Liver (tissue), 9 donors: ENCODE results near the gene JPT1. TPM values are rescaled to one million over a fixed set of nuclear protein-coding genes. Genes with fewer than 3 reads are reported as not detected.

Experiments used
- DNase-seq: peaks from one replicate; pipeline ENCODE4 v3.0.0-alpha.2; 2017; ENCODE audit warnings: low spot score
- H3K27ac ChIP-seq, 2 donors: one replicate each; pipeline ENCODE4 v1.7.0; 2013; ENCODE audit warnings: inconsistent platforms in 2 of 2, low read length in 2 of 2, control low read depth in 1 of 2, low read depth in 1 of 2, mild to moderate bottlenecking in 1 of 2
- H3K27me3 ChIP-seq, 4 donors: one replicate each; pipeline versions ENCODE4 v1.6.1 to v1.7.0; 2013; ENCODE audit warnings: low read length in 3 of 4, inconsistent platforms in 1 of 4, mild to moderate bottlenecking in 1 of 4, moderate library complexity in 1 of 4; ENCODE audit not compliant: control insufficient read depth in 4 of 4, insufficient read depth in 4 of 4
- H3K36me3 ChIP-seq, 4 donors: one replicate each; pipeline versions ENCODE4 v1.6.1 to v1.7.0; 2013; ENCODE audit warnings: low read length in 3 of 4, mild to moderate bottlenecking in 3 of 4, low read depth in 1 of 4, moderate library complexity in 1 of 4; ENCODE audit not compliant: control insufficient read depth in 4 of 4, insufficient read depth in 3 of 4
- H3K4me1 ChIP-seq, 4 donors: one replicate each; pipeline versions ENCODE4 v1.6.1 to v1.7.0; 2013; ENCODE audit warnings: low read length in 3 of 4, mild to moderate bottlenecking in 3 of 4, moderate library complexity in 1 of 4; ENCODE audit not compliant: control insufficient read depth in 4 of 4, insufficient read depth in 4 of 4
- H3K4me3 ChIP-seq, 3 donors: one replicate each; pipeline versions ENCODE4 v1.6.1 to v1.7.0; 2013; ENCODE audit warnings: low read length in 3 of 3, control low read depth in 1 of 3, low read depth in 1 of 3, mild to moderate bottlenecking in 1 of 3
- H3K9ac ChIP-seq, 2 donors: one replicate each; pipeline ENCODE4 v1.7.0; 2013; ENCODE audit warnings: low read length in 2 of 2, mild to moderate bottlenecking in 2 of 2, moderate library complexity in 2 of 2, control low read depth in 1 of 2, low read depth in 1 of 2
- H3K9me3 ChIP-seq, 4 donors: one replicate each; pipeline versions ENCODE4 v1.6.1 to v1.7.0; 2013; ENCODE audit warnings: low read length in 3 of 4; ENCODE audit not compliant: control insufficient read depth in 4 of 4
- ATF3 ChIP-seq: IDR thresholded peaks from 2 replicates; pipeline ENCODE4 v1.6.1; 2016; ENCODE audit warnings: antibody characterized with exemption
- EGR1 ChIP-seq, 2 donors: IDR thresholded peaks; 2 replicates each; pipeline ENCODE4 v1.6.1; 2016 to 2018; ENCODE audit warnings: antibody characterized with exemption in 2 of 2, low read depth in 2 of 2
- GABPA ChIP-seq, 2 donors: IDR thresholded peaks in 1 of 2; conservative IDR thresholded peaks in 1 of 2; 2 replicates each; pipeline ENCODE4 v1.6.1; 2016; ENCODE audit warnings: antibody characterized with exemption in 2 of 2, mild to moderate bottlenecking in 1 of 2, moderate library complexity in 1 of 2
- HNF4G ChIP-seq: IDR thresholded peaks from 2 replicates; pipeline ENCODE4 v1.6.1; 2016; ENCODE audit warnings: antibody characterized with exemption
- JUND ChIP-seq, 2 donors: IDR thresholded peaks; 2 replicates each; pipeline ENCODE4 v1.6.1; 2016; ENCODE audit warnings: antibody characterized with exemption in 2 of 2
- MAX ChIP-seq: IDR thresholded peaks from 2 replicates; pipeline ENCODE4 v1.6.1; 2016; ENCODE audit warnings: antibody characterized with exemption
- NR2F2 ChIP-seq: IDR thresholded peaks from 2 replicates; pipeline ENCODE4 v1.6.1; 2016; ENCODE audit warnings: antibody characterized with exemption
- RAD21 ChIP-seq, 2 donors: IDR thresholded peaks; 2 replicates each; pipeline ENCODE4 v1.6.1; 2016; ENCODE audit warnings: antibody characterized with exemption in 2 of 2, mild to moderate bottlenecking in 2 of 2
- RXRA ChIP-seq, 2 donors: IDR thresholded peaks; 2 replicates each; pipeline ENCODE4 v1.6.1; 2017 to 2018; ENCODE audit warnings: antibody characterized with exemption in 2 of 2, mild to moderate bottlenecking in 1 of 2
- SP1 ChIP-seq: IDR thresholded peaks from 2 replicates; pipeline ENCODE4 v1.6.1; 2018; ENCODE audit warnings: antibody characterized with exemption, mild to moderate bottlenecking
- TAF1 ChIP-seq: conservative IDR thresholded peaks from 2 replicates; pipeline ENCODE4 v1.6.1; 2016; ENCODE audit warnings: antibody characterized with exemption, mild to moderate bottlenecking
- YY1 ChIP-seq: IDR thresholded peaks from 2 replicates; pipeline ENCODE4 v1.6.1; 2016; ENCODE audit warnings: antibody characterized with exemption, mild to moderate bottlenecking
- ZBTB33 ChIP-seq: IDR thresholded peaks from 2 replicates; pipeline ENCODE4 v1.6.1; 2016; ENCODE audit warnings: antibody characterized with exemption
- WGBS: extraction: QIAGEN DNeasy Blood & Tissue Kit; methylation state at CpG from one replicate; pipeline ENCODE4 v1.1.7; 2013; 5-methylcytosine and 5-hydroxymethylcytosine counted together
- polyA plus RNA-seq, 2 donors: library from polyadenylated mRNA; stranded (reverse) in 1 of 2; unstranded in 1 of 2; fragments of 200-250 nt in 1 of 2; fragments of >200 nt in 1 of 2; fragmentation: Nextera tagmentation in 1 of 2; extraction: Ambion mirVana in 1 of 2; gene quantifications; one replicate each; pipeline versions ENCODE4 v1.2.1 to v1.2.3, GENCODE V29; 2013 to 2015
- total RNA-seq, 2 donors: library from RNA; depleted of rRNA; stranded (reverse); fragments of >200 nt; gene quantifications; one replicate each; pipeline ENCODE4 v1.2.3, GENCODE V29; 2014
- TF ChIP-seq, protein P1 (sequence below): fragments of 150-350 bp; IDR thresholded peaks from 2 replicates; pipeline ENCODE4 v1.5.1; 2017; ENCODE audit warnings: improper control_type of control experiment, low read depth, low read length; ENCODE audit not compliant: missing input control
- donor health status: healthy.
- donor health status: healthy.
- donor health status: healthy.
- donor health status: healthy.
- donor health status: healthy.

JPT1 gene
- total and polyA plus RNA-seq, 4 donors, result 20.5 to 47.8 (median 43.9) TPM

DNA sequence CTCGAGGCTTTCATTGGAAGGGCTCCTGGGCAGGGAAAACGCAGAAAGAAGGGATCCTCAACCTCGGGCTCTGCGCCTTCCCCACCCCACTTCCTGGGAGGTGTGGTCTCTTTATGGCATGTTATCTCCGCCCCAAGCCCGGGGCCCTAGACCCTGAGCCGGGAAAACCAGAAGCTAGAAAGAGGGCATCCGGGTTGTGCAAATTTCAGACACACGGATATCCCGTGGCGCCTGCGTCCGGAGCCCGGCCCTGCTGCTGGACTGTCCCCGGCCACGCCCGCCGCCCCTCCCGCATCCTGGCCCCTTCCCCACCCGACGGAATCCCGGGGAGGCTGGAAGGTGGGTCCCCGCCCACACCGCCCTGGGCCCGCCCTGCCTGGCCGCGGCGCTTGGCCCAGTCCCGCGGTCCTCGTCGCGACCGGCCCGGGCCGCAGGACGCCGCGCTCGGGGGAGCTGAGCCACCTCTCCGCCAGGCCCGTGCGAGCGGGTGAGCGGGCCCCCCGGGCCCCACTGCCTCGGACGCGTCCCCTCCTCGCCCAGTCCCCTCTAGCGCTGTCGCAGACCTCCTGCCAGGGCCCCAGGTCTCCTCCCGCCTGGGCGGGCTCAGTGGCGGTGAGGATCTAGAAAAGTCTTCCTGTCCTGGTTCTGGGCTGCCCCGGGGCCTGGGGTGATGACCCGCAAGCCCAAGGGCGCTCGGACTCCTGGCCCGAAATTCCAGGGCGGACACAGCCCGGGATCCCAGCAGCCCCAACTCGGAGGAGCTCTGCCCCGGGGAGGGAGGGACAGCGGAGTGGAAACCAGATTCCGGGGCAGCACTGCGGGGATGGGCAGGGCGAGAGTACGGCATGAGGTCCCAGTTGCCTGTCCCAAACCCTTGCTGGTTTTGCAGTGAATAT, 66.5 kb downstream of the JPT1 start, which contains the start of gene SLC16A5:
Gene SLC16A5 (plus strand): TSS at position 397 of the 896 bp plus-strand sequence. CDS start 5,683 bp downstream, outside the sequence.
- Histone ChIP-seq H3K9ac (no peak within 1 kb of the TSS), H3K4me3 (peak within 1 kb of the TSS in 1 of 3 donors; percentile 37), H3K27me3 (no peaks in the 10 kb centered on the region), H3K4me1 (peaks cover 31 to 58% (median 43%) of the 10 kb centered on the region in 4 donors), H3K9me3 (no peaks in the 10 kb centered on the region), H3K36me3 (no peaks in the 10 kb centered on the region), H3K27ac (peak within 1 kb of the TSS; percentile 30 to 65)
- peak; percentile 76 for DNase-seq
- TF ChIP-seq SP1 (peak; percentile 41), TAF1 (no peak), NR2F2 (peak; percentile 81)
- WGBS, result 49% methylated on average over 69 of the region's 69 CpGs

DNA sequence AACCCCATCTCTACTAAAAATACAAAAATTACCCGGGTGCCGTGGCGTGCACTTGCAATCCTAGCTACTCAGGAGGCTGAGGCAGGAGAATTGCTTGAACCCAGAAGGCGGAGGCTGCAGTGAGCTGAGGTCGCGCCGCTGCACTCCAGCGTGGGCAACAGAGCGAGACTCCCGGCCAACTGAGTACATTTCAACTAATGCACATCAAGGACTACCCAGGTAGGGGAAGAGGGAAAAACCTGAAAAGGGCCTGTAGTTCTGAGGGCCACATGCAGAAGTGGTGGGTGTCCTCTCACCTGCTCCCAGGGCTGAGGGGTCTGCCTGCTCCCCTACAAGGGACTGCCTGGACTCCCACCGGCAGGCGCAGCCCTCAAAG, 67.1 kb downstream of the JPT1 start:
- TF ChIP-seq TAF1 (no peak), EGR1 (IDR thresholded peaks at IDR 0.05; ENCODE audit: low read depth in 2 of 2) (no peak), RAD21 (IDR thresholded peaks at IDR 0.05) (no peak), SP1 (no peak), ATF3 (no peak)
- TF ChIP-seq, protein P1, sequence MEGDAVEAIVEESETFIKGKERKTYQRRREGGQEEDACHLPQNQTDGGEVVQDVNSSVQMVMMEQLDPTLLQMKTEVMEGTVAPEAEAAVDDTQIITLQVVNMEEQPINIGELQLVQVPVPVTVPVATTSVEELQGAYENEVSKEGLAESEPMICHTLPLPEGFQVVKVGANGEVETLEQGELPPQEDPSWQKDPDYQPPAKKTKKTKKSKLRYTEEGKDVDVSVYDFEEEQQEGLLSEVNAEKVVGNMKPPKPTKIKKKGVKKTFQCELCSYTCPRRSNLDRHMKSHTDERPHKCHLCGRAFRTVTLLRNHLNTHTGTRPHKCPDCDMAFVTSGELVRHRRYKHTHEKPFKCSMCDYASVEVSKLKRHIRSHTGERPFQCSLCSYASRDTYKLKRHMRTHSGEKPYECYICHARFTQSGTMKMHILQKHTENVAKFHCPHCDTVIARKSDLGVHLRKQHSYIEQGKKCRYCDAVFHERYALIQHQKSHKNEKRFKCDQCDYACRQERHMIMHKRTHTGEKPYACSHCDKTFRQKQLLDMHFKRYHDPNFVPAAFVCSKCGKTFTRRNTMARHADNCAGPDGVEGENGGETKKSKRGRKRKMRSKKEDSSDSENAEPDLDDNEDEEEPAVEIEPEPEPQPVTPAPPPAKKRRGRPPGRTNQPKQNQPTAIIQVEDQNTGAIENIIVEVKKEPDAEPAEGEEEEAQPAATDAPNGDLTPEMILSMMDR, result no peak
- peaks cover 31 to 58% (median 42%) of the 10 kb centered on the region in 4 donors for H3K4me1 ChIP-seq
- 68% methylated on average over 12 of the region's 12 CpGs for WGBS
- H3K36me3 ChIP-seq, result no peaks in the 10 kb centered on the region
- H3K27me3 ChIP-seq, result no peaks in the 10 kb centered on the region
- DNase-seq, result no peak
- H3K9ac ChIP-seq, result no peak overlapping the region
- peak overlapping the region in 1 of 3 donors; percentile 37 for H3K4me3 ChIP-seq
- H3K27ac ChIP-seq, result peak overlapping the region; percentile 30 to 65
- H3K9me3 ChIP-seq, result no peaks in the 10 kb centered on the region

DNA sequence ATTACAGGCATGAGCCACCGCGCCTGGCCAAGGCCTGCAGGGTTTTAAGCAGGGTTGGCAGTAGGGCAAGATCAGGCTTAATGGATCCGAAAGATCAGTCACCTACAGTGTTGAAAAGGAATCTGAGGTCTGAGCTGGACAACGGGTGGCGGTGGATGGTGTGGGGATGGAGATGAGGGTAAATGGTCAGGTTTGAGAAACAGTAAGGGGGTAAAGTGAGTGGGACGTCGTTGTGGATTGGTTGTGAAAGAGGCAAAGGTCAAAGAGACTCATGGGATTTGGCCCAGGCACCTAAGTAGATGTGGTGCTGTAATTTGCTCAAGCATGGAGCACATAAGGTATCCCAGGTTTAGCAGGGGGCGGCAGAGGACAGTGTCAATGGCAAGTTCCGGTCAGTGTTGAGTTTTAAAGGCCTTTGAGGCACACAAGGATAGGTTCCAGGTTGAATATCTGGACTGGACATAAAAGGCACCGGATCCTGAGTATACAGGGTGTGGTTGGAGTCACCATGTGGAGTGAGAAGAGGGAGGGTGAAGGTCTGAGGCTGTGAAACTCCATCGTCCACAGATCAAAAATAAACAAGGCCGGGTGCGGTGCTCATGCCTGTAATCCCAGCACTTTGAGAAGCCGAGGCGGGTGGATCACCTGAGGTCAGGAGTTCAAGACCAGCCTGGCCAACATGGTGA, 67.7 kb downstream of the JPT1 start:
- no peaks in the 10 kb centered on the region for H3K27me3 ChIP-seq
- no peak overlapping the region for H3K9ac ChIP-seq
- no peaks in the 10 kb centered on the region for H3K9me3 ChIP-seq
- no peaks in the 10 kb centered on the region for H3K36me3 ChIP-seq
- no peak for DNase-seq
- WGBS, result 44% methylated on average over 15 of the region's 15 CpGs
- H3K4me3 ChIP-seq, result no peak overlapping the region
- peak overlapping the region; percentile 30 to 65 for H3K27ac ChIP-seq
- H3K4me1 ChIP-seq, result peaks cover 29 to 53% (median 38%) of the 10 kb centered on the region in 4 donors
- TF ChIP-seq GABPA (IDR thresholded peaks at IDR 0.05 in 1 of 2, conservative IDR thresholded peaks at IDR 0.05 in 1 of 2) (no peak), YY1 (peak; percentile 53), HNF4G (peak; percentile 36), ZBTB33 (no peak), RXRA (IDR thresholded peaks at IDR 0.05) (peak; percentile 84 to 88), RAD21 (IDR thresholded peaks at IDR 0.05) (peak in 1 of 2 donors; percentile 9), JUND (IDR thresholded peaks at IDR 0.05) (peak; percentile 12 to 54), MAX (peak; percentile 59), NR2F2 (peak; percentile 63), TAF1 (no peak), EGR1 (IDR thresholded peaks at IDR 0.05; ENCODE audit: low read depth in 2 of 2) (no peak), SP1 (peak; percentile 74)
- TF ChIP-seq, protein P1, result no peak
